ENCODE results near the gene CARNS1. TPM values are rescaled to one million over a fixed set of nuclear protein-coding genes. Genes with fewer than 3 reads are reported as not detected.

The CARNS1 gene
- total RNA-seq, 1 experiment from 2014 or later, result 1.3 TPM

DNA sequence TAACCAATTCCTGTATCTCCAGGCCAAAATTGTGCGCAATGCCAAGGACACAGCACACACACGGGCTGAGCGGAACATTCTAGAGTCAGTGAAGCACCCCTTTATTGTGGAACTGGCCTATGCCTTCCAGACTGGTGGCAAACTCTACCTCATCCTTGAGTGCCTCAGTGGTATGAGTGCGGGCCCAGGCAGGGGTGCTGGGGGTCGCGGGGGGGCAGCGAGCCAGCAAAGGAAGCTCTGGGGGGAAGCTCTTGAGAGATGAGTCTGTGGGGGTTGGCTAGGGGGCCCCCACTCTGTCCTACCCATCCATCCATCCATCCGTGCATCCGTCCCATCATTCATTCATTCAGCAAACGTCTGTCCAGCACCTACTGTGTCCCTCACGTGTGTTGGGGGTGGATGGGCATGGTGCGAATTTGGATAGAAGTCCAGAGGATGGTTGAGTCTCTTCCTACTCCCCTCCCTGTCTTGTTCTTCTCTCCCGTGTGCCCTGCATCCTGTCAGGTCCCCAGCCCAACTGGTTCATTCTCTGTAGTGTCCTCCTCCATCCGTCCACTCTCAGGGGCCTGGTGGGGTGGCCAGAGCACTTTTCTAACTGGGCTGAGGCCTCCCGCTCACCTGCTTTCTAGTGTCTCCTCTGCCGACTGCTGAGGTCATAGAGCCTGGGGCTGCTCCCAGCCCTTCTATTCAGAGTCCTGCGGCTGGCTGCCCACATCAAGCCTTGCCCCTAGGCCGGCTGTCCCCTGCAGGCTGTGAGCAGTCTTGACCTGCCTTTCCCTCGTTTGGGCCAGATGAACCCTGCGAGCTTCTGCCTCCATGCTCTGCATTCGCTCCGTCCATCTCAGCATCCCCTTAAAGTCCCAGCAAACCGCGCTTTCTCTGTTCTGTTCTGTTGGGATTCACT lies 16.1 kb downstream of the CARNS1 start (continued):
- TF ChIP-seq, protein P1, sequence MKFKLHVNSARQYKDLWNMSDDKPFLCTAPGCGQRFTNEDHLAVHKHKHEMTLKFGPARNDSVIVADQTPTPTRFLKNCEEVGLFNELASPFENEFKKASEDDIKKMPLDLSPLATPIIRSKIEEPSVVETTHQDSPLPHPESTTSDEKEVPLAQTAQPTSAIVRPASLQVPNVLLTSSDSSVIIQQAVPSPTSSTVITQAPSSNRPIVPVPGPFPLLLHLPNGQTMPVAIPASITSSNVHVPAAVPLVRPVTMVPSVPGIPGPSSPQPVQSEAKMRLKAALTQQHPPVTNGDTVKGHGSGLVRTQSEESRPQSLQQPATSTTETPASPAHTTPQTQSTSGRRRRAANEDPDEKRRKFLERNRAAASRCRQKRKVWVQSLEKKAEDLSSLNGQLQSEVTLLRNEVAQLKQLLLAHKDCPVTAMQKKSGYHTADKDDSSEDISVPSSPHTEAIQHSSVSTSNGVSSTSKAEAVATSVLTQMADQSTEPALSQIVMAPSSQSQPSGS (CRISPR knock-in tag; IDR thresholded peaks at IDR 0.05; ENCODE audit: borderline replicate concordance, low read depth), result no peak

DNA sequence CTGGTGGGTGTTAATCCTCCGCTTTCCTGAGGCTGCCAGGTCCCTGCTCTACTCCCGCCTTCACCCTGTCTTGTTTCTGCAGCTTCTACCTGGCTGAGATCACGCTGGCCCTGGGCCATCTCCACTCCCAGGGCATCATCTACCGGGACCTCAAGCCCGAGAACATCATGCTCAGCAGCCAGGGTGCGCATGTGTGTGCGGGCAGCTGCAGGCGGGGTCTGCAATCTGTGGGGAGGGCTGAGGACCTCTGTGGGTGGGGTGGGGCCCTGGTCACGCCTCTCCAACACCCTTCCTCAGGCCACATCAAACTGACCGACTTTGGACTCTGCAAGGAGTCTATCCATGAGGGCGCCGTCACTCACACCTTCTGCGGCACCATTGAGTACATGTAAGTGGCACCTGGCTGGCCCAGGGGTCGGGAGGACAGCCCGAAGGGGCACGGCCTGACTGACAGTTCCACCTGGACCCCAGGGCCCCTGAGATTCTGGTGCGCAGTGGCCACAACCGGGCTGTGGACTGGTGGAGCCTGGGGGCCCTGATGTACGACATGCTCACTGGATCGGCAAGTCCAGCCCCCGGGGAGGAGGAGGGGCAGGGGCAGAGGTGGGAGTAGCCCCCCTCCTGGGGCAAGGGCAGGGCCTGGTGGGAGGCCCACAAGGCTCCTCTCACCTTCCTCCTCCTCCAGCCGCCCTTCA lies 17.3 kb downstream of the CARNS1 start:
- Mint-ChIP-seq H3K4me1 (peaks cover 10% of the 10 kb centered on the region), H3K4me3 (no peak overlapping the region), H3K27me3 (ENCODE audit: low read depth) (no peaks in the 10 kb centered on the region), H3K27ac (no peak overlapping the region), H3K36me3 (peaks cover 9% of the 10 kb centered on the region), H3K9me3 (no peaks in the 10 kb centered on the region)
- ChIA-PET CTCF (no interaction called here), POLR2A (no interaction called here)
- DNase-seq (ENCODE audit: low spot score) (no peak), ATAC-seq (no peak)
- TF ChIP-seq KAT7 (CRISPR knock-in tag; IDR thresholded peaks at IDR 0.05; ENCODE audit: borderline replicate concordance) (no peak), ETV6 (CRISPR knock-in tag; IDR thresholded peaks at IDR 0.05) (no peak), NFE2L1 (CRISPR knock-in tag; IDR thresholded peaks at IDR 0.05) (no peak), GRHL2 (CRISPR knock-in tag; IDR thresholded peaks at IDR 0.05; ENCODE audit: insufficient replicate concordance, severe bottlenecking) (no peak), NFYB (CRISPR knock-in tag; conservative IDR thresholded peaks at IDR 0.05; ENCODE audit: low read depth) (no peak), HMGA2 (CRISPR knock-in tag; IDR thresholded peaks at IDR 0.05) (no peak), IRF2 (CRISPR knock-in tag; IDR thresholded peaks at IDR 0.05; ENCODE audit: borderline replicate concordance, low read depth) (no peak), ESRRA (CRISPR knock-in tag; IDR thresholded peaks at IDR 0.05; ENCODE audit: borderline replicate concordance) (no peak)
- TF ChIP-seq, protein P2, sequence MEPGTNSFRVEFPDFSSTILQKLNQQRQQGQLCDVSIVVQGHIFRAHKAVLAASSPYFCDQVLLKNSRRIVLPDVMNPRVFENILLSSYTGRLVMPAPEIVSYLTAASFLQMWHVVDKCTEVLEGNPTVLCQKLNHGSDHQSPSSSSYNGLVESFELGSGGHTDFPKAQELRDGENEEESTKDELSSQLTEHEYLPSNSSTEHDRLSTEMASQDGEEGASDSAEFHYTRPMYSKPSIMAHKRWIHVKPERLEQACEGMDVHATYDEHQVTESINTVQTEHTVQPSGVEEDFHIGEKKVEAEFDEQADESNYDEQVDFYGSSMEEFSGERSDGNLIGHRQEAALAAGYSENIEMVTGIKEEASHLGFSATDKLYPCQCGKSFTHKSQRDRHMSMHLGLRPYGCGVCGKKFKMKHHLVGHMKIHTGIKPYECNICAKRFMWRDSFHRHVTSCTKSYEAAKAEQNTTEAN (CRISPR knock-in tag; IDR thresholded peaks at IDR 0.05), result no peak
- TF ChIP-seq, protein P3, sequence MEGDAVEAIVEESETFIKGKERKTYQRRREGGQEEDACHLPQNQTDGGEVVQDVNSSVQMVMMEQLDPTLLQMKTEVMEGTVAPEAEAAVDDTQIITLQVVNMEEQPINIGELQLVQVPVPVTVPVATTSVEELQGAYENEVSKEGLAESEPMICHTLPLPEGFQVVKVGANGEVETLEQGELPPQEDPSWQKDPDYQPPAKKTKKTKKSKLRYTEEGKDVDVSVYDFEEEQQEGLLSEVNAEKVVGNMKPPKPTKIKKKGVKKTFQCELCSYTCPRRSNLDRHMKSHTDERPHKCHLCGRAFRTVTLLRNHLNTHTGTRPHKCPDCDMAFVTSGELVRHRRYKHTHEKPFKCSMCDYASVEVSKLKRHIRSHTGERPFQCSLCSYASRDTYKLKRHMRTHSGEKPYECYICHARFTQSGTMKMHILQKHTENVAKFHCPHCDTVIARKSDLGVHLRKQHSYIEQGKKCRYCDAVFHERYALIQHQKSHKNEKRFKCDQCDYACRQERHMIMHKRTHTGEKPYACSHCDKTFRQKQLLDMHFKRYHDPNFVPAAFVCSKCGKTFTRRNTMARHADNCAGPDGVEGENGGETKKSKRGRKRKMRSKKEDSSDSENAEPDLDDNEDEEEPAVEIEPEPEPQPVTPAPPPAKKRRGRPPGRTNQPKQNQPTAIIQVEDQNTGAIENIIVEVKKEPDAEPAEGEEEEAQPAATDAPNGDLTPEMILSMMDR (IDR thresholded peaks at IDR 0.05), result no peak

DNA sequence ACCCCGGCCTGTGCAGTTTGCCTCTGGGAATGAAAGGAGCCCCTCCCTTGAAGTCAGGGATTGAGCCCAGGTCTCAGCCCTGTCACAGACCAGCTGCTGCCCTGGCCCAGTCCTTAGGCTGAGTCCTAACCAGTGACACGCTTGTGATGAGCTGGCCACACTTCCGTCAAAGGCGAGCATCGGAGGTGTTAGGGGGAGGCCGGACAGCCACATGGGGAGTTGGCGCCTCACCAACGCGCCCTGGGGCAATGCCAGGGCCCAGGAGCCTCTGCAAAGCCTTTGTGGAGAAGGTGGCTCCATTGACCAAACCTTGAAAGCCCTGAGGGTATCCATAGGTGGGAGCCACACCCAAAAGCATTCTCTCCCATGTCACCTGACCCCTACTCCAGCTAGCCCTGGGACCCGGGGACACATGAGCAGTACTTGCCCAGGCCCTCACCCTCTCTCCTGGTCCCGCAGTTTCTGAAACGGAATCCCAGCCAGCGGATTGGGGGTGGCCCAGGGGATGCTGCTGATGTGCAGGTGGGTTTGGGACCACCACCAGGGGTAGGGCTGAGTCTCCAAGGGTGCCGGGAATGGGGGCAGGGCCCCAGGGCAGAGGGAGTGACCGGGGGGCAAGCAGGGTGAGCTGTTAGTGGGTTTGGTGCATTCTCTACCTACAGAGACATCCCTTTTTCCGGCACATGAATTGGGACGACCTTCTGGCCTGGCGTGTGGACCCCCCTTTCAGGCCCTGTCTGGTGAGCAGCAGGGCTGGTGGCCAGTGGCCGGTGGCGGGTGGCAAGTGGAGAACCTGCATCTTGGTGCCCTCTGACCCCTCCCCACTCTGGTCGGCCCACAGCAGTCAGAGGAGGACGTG lies 18.3 kb downstream of the CARNS1 start:
- peaks cover 9% of the 10 kb centered on the region for H3K36me3 Mint-ChIP-seq
- no peaks in the 10 kb centered on the region for H3K9me3 Mint-ChIP-seq
- H3K27me3 Mint-ChIP-seq (ENCODE audit: low read depth), result no peaks in the 10 kb centered on the region
- ChIA-PET CTCF (no interaction called here), POLR2A (no interaction called here)
- ATAC-seq (no peak), DNase-seq (ENCODE audit: low spot score) (no peak)
- H3K27ac Mint-ChIP-seq, result no peak overlapping the region
- H3K4me1 Mint-ChIP-seq, result peaks cover 10% of the 10 kb centered on the region
- no peak overlapping the region for H3K4me3 Mint-ChIP-seq
- TF ChIP-seq IRF2 (CRISPR knock-in tag; IDR thresholded peaks at IDR 0.05; ENCODE audit: borderline replicate concordance, low read depth) (no peak), NFATC4 (CRISPR knock-in tag; IDR thresholded peaks at IDR 0.05) (no peak), MYBL2 (CRISPR knock-in tag; IDR thresholded peaks at IDR 0.05) (no peak), KAT7 (CRISPR knock-in tag; IDR thresholded peaks at IDR 0.05; ENCODE audit: borderline replicate concordance) (no peak), ZNF263 (CRISPR knock-in tag; IDR thresholded peaks at IDR 0.05; ENCODE audit: low read depth) (no peak), CREM (CRISPR knock-in tag; IDR thresholded peaks at IDR 0.05) (no peak), ETV6 (CRISPR knock-in tag; IDR thresholded peaks at IDR 0.05) (no peak)
- TF ChIP-seq, protein P4, sequence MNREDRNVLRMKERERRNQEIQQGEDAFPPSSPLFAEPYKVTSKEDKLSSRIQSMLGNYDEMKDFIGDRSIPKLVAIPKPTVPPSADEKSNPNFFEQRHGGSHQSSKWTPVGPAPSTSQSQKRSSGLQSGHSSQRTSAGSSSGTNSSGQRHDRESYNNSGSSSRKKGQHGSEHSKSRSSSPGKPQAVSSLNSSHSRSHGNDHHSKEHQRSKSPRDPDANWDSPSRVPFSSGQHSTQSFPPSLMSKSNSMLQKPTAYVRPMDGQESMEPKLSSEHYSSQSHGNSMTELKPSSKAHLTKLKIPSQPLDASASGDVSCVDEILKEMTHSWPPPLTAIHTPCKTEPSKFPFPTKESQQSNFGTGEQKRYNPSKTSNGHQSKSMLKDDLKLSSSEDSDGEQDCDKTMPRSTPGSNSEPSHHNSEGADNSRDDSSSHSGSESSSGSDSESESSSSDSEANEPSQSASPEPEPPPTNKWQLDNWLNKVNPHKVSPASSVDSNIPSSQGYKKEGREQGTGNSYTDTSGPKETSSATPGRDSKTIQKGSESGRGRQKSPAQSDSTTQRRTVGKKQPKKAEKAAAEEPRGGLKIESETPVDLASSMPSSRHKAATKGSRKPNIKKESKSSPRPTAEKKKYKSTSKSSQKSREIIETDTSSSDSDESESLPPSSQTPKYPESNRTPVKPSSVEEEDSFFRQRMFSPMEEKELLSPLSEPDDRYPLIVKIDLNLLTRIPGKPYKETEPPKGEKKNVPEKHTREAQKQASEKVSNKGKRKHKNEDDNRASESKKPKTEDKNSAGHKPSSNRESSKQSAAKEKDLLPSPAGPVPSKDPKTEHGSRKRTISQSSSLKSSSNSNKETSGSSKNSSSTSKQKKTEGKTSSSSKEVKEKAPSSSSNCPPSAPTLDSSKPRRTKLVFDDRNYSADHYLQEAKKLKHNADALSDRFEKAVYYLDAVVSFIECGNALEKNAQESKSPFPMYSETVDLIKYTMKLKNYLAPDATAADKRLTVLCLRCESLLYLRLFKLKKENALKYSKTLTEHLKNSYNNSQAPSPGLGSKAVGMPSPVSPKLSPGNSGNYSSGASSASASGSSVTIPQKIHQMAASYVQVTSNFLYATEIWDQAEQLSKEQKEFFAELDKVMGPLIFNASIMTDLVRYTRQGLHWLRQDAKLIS (CRISPR knock-in tag; IDR thresholded peaks at IDR 0.05; ENCODE audit: borderline replicate concordance), result no peak
- TF ChIP-seq, protein P5, sequence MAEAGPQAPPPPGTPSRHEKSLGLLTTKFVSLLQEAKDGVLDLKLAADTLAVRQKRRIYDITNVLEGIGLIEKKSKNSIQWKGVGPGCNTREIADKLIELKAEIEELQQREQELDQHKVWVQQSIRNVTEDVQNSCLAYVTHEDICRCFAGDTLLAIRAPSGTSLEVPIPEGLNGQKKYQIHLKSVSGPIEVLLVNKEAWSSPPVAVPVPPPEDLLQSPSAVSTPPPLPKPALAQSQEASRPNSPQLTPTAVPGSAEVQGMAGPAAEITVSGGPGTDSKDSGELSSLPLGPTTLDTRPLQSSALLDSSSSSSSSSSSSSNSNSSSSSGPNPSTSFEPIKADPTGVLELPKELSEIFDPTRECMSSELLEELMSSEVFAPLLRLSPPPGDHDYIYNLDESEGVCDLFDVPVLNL (CRISPR knock-in tag; IDR thresholded peaks at IDR 0.05; ENCODE audit: borderline replicate concordance, low read depth), result no peak
- TF ChIP-seq, protein P6, sequence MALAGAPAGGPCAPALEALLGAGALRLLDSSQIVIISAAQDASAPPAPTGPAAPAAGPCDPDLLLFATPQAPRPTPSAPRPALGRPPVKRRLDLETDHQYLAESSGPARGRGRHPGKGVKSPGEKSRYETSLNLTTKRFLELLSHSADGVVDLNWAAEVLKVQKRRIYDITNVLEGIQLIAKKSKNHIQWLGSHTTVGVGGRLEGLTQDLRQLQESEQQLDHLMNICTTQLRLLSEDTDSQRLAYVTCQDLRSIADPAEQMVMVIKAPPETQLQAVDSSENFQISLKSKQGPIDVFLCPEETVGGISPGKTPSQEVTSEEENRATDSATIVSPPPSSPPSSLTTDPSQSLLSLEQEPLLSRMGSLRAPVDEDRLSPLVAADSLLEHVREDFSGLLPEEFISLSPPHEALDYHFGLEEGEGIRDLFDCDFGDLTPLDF (CRISPR knock-in tag; IDR thresholded peaks at IDR 0.05), result no peak

Data from WTC11 (cell line).